HCT116 (cell line): ENCODE data around the gene FLT3. TPM values are rescaled to one million over a fixed set of nuclear protein-coding genes. Genes with fewer than 3 reads are reported as not detected.

Experiments used
- ATAC-seq: fragments of 200-7000 bp; cut with Tn5 transposase; 2 replicates; pipeline ENCODE4 v1.9.1; 2020; ENCODE audit warnings: mild to moderate bottlenecking, moderate library complexity
- BruUV-seq: library from RNA; stranded (reverse); fragments of 400-500 nt; replicated peaks from 2 replicates; lab custom pipeline; 2021; lab: Mats Ljungman, UMichigan
- CTCF ChIA-PET: fragments of 300-600 bp; sonication (Branson Sonifier 250); formaldehyde crosslinking; loops from one replicate; lab custom pipeline; 2021; ENCODE audit warnings: antibody characterized with exemption; lab: Charles Lee
- POLR2A ChIA-PET: fragments of 300-600, 350-600 bp; sonication (Branson Sonifier 250); formaldehyde crosslinking; loops from one replicate; lab custom pipeline; 2021; ENCODE audit warnings: antibody characterized with exemption; lab: Charles Lee
- RAD21 ChIA-PET, 2 experiments: fragments of 300-600 bp; sonication (Branson Sonifier 250); formaldehyde crosslinking; loops; one replicate each; lab custom pipeline; 2023; ENCODE audit warnings: low total read pairs in 2 of 2; ENCODE audit not compliant: uncharacterized antibody in 2 of 2, unreplicated experiment in 2 of 2, low non-redundant PET in 1 of 2; lab: Charles Lee
- DNase-seq: peaks from one replicate; pipeline ENCODE4 v3.0.0-alpha.2; 2010; ENCODE audit warnings: low read depth, low spot score
- H2AFZ ChIP-seq: fragments of 200-600 bp; shearing (Covaris generic), sonication (generic); 2 replicates; pipeline ENCODE4 v1.6.1; 2017; ENCODE audit warnings: low read depth, mixed run types, mixed read lengths, antibody characterized with exemption, low read length; ENCODE audit not compliant: poor library complexity, severe bottlenecking
- H3K27ac ChIP-seq: 2 replicates; pipeline ENCODE4 v1.5.1; 2012; ENCODE audit warnings: low read depth, low read length
- H3K27me3 ChIP-seq: fragments of 200-600 bp; sonication (generic); 2 replicates; pipeline ENCODE4 v1.6.1; 2016; ENCODE audit warnings: mixed run types, low read length, mixed read lengths; ENCODE audit not compliant: insufficient read depth
- H3K36me3 ChIP-seq, 2 experiments: fragments of 200-500 bp in 1 of 2; fragments of 200-600 bp in 1 of 2; sonication (Bioruptor generic) in 1 of 2; sonication (generic) in 1 of 2; 2 replicates each; pipeline versions ENCODE4 v1.5.1 to v1.6.1; 2014 to 2016; ENCODE audit warnings: low read length in 2 of 2, inconsistent platforms in 1 of 2, mixed read lengths in 1 of 2, mixed run types in 1 of 2; ENCODE audit not compliant: insufficient read depth in 2 of 2, control insufficient read depth in 1 of 2
- H3K4me1 ChIP-seq, 2 experiments: fragments of 200-600 bp in 1 of 2; sonication (generic) in 1 of 2; 2 replicates each; pipeline versions ENCODE4 v1.5.1 to v1.6.1; 2012 to 2017; ENCODE audit warnings: low read length in 2 of 2, inconsistent platforms in 1 of 2, mild to moderate bottlenecking in 1 of 2, mixed read lengths in 1 of 2, mixed run types in 1 of 2, moderate library complexity in 1 of 2; ENCODE audit not compliant: insufficient read depth in 2 of 2, control insufficient read depth in 1 of 2
- H3K4me2 ChIP-seq: fragments of 200-600 bp; sonication (generic); 2 replicates; pipeline ENCODE4 v1.6.1; 2017; ENCODE audit warnings: mixed run types, low read length, mixed read lengths
- H3K4me3 ChIP-seq, 2 experiments: fragments of 200-600 bp in 1 of 2; sonication (generic) in 1 of 2; replicated peaks in 1 of 2; 2 replicates each; pipeline ENCODE4 v1.5.1; 2011 to 2016; ENCODE audit warnings: low read length in 2 of 2, control low read depth in 1 of 2, low read depth in 1 of 2, mild to moderate bottlenecking in 1 of 2, mixed read lengths in 1 of 2, mixed run types in 1 of 2
- H3K79me2 ChIP-seq: fragments of 200-600 bp; sonication (generic); 2 replicates; pipeline ENCODE4 v1.6.1; 2017; ENCODE audit warnings: mild to moderate bottlenecking, mixed run types, low read length, moderate library complexity, mixed read lengths; ENCODE audit not compliant: insufficient read depth
- H3K9ac ChIP-seq: fragments of 200-600 bp; sonication (generic); 2 replicates; pipeline ENCODE4 v1.6.1; 2016; ENCODE audit warnings: low read length, mixed read lengths
- H3K9me2 ChIP-seq: fragments of 200-600 bp; sonication (generic), shearing (Covaris generic); 2 replicates; pipeline ENCODE4 v1.6.1; 2017; ENCODE audit warnings: mixed run types, mild to moderate bottlenecking, moderate library complexity; ENCODE audit not compliant: insufficient read depth
- H3K9me3 ChIP-seq, 2 experiments: fragments of 200-500 bp in 1 of 2; fragments of 200-600 bp in 1 of 2; sonication (Bioruptor generic) in 1 of 2; sonication (generic) in 1 of 2; 2 replicates each; pipeline ENCODE4 v1.6.1; 2014 to 2017; ENCODE audit warnings: low read length in 2 of 2, mixed read lengths in 2 of 2, inconsistent platforms in 1 of 2, low read depth in 1 of 2, mild to moderate bottlenecking in 1 of 2, mixed run types in 1 of 2, moderate library complexity in 1 of 2; ENCODE audit not compliant: control insufficient read depth in 1 of 2, insufficient read depth in 1 of 2
- H4K20me1 ChIP-seq: fragments of 200-600 bp; sonication (generic), shearing (Covaris generic); 2 replicates; pipeline ENCODE4 v1.6.1; 2017; ENCODE audit warnings: mixed run types, mild to moderate bottlenecking, moderate library complexity; ENCODE audit not compliant: insufficient read depth
- ATF3 ChIP-seq: IDR thresholded peaks from 2 replicates; pipeline ENCODE4 v1.6.1; 2012
- CBX3 ChIP-seq: IDR thresholded peaks from 2 replicates; pipeline ENCODE4 v1.6.1; 2012; ENCODE audit warnings: low read depth
- CEBPB ChIP-seq: IDR thresholded peaks from 2 replicates; pipeline ENCODE4 v1.6.1; 2012; ENCODE audit warnings: low read depth
- CTCF ChIP-seq, 3 experiments: fragments of 200-600 bp in 1 of 3; sonication (generic) in 1 of 3; IDR thresholded peaks in 2 of 3; conservative IDR thresholded peaks in 1 of 3; 2 replicates each; pipeline ENCODE4 v1.5.1; 2012 to 2017; ENCODE audit warnings: low read depth in 2 of 3, low read length in 2 of 3, antibody characterized with exemption in 1 of 3, borderline replicate concordance in 1 of 3, control low read depth in 1 of 3, mild to moderate bottlenecking in 1 of 3, mixed read lengths in 1 of 3, mixed run types in 1 of 3, moderate library complexity in 1 of 3; ENCODE audit not compliant: insufficient read depth in 1 of 3
- EGR1 ChIP-seq: IDR thresholded peaks from 2 replicates; pipeline ENCODE4 v1.6.1; 2012; ENCODE audit warnings: low read depth
- ELF1 ChIP-seq: IDR thresholded peaks from 2 replicates; pipeline ENCODE4 v1.6.1; 2012; ENCODE audit warnings: low read depth, borderline replicate concordance
- EZH2 ChIP-seq: fragments of 200-600 bp; sonication (generic); IDR thresholded peaks from 2 replicates; pipeline ENCODE4 v1.6.1; 2017; ENCODE audit warnings: antibody characterized with exemption, mixed run types
- EZH2phosphoT487 ChIP-seq: fragments of 200-600 bp; IDR thresholded peaks from 2 replicates; pipeline ENCODE4 v1.6.1; 2018; ENCODE audit warnings: antibody characterized with exemption, borderline replicate concordance
- FOSL1 ChIP-seq: IDR thresholded peaks from 2 replicates; pipeline ENCODE4 v1.6.1; 2012; ENCODE audit warnings: low read depth
- MAX ChIP-seq: IDR thresholded peaks from 2 replicates; pipeline ENCODE4 v1.6.1; 2012
- POLR2A ChIP-seq: IDR thresholded peaks from 2 replicates; pipeline ENCODE4 v1.7.0; 2011; ENCODE audit warnings: borderline replicate concordance; ENCODE audit not compliant: insufficient read depth, insufficient read length; ENCODE audit errors: extremely low read depth
- POLR2AphosphoS5 ChIP-seq: IDR thresholded peaks from 2 replicates; pipeline ENCODE4 v1.6.1; 2011; ENCODE audit warnings: mild to moderate bottlenecking, low read depth, low read length, moderate library complexity
- REST ChIP-seq: IDR thresholded peaks from 2 replicates; pipeline ENCODE4 v1.6.1; 2012; ENCODE audit warnings: low read depth
- SIN3A ChIP-seq: IDR thresholded peaks from 2 replicates; pipeline ENCODE4 v1.6.1; 2012; ENCODE audit warnings: low read depth
- SP1 ChIP-seq: IDR thresholded peaks from 2 replicates; pipeline ENCODE4 v1.6.1; 2012; ENCODE audit warnings: low read depth
- SRF ChIP-seq: IDR thresholded peaks from 2 replicates; pipeline ENCODE4 v1.6.1; 2012; ENCODE audit warnings: low read depth
- TCF7L2 ChIP-seq: IDR thresholded peaks from 2 replicates; pipeline ENCODE4 v1.7.0; 2011; ENCODE audit warnings: borderline replicate concordance, inconsistent platforms; ENCODE audit not compliant: insufficient read depth, insufficient read length; ENCODE audit errors: extremely low read depth
- YY1 ChIP-seq: IDR thresholded peaks from 2 replicates; pipeline ENCODE4 v1.6.1; 2011; ENCODE audit warnings: low read length, low read depth, moderate library complexity, mild to moderate bottlenecking; ENCODE audit not compliant: insufficient replicate concordance; ENCODE audit errors: extremely low read depth
- ZBTB33 ChIP-seq: IDR thresholded peaks from 2 replicates; pipeline ENCODE4 v1.6.1; 2011; ENCODE audit warnings: mild to moderate bottlenecking, low read length, moderate library complexity; ENCODE audit not compliant: insufficient replicate concordance; ENCODE audit errors: extremely low read depth
- intact Hi-C: fragments of 100-400 bp; cut with micrococcal nuclease; formaldehyde crosslinking; loops from 2 replicates; pipeline ENCODE4 v1.10.0; 2022
- total RNA-seq: library from RNA; stranded (reverse); gene quantifications from one replicate; pipeline ENCODE4 v1.2.1, GENCODE V29; 2021; ENCODE audit not compliant: unreplicated experiment

FLT3 gene
- total RNA-seq, 1 experiment from 2014 or later = 0.17 TPM

- Histone ChIP-seq H3K27me3 (no peaks in the 10 kb centered on the region), H3K9me3 (no peaks in the 10 kb centered on the region), H3K27ac (no peak overlapping the region), H4K20me1 (no peaks in the 10 kb centered on the region), H3K4me1 (peaks cover 0 to 7% of the 10 kb centered on the region in 2 experiments; a peak in 2 of 4 replicates), H3K9me2 (no peaks in the 10 kb centered on the region), H3K36me3 (no peaks in the 10 kb centered on the region), H3K4me2 (no peak overlapping the region), H3K9ac (no peak overlapping the region), H3K4me3 (no peak overlapping the region), H3K79me2 (no peaks in the 10 kb centered on the region), H2AFZ (no peak overlapping the region)
- intact Hi-C loops = no loop called here
- RAD21 ChIA-PET = no interaction called here
- ATAC-seq (no peak), DNase-seq (no peak)
- CTCF ChIA-PET = interaction anchor here (1.4 to 4.2 kb wide), 3 partner anchors 10 to 612 kb away, joined by 5 to 14 read pairs (median 7); no protein-coding TSS in a partner anchor
- no peak for TF ChIP-seq SRF
- TF ChIP-seq EZH2phosphoT487 = no peak
- no peak for TF ChIP-seq SP1
- no peak for TF ChIP-seq POLR2AphosphoS5
- no peak for TF ChIP-seq TCF7L2
- TF ChIP-seq CBX3 = no peak
- no peak for TF ChIP-seq CEBPB
- TF ChIP-seq YY1 = no peak
- no peak for TF ChIP-seq MAX
- TF ChIP-seq EGR1 = no peak
- TF ChIP-seq SIN3A = no peak
- no peak for TF ChIP-seq CTCF (IDR thresholded peaks at IDR 0.05 in 2 of 3, conservative IDR thresholded peaks at IDR 0.05 in 1 of 3; ENCODE audit: borderline replicate concordance in 1 of 3, insufficient read depth in 1 of 3, low read depth in 2 of 3, low read length in 2 of 3)
- no peak for TF ChIP-seq ATF3
- no peak for TF ChIP-seq EZH2
- no peak for TF ChIP-seq FOSL1
- TF ChIP-seq ELF1 = no peak
- TF ChIP-seq POLR2A = no peak
- TF ChIP-seq REST = no peak
- no peak for TF ChIP-seq ZBTB33
- no TSS peak for BruUV-seq
- POLR2A ChIA-PET = no interaction called here
These were observed 126.3 kb downstream of the FLT3 start for GRCh38 chr13:27973961-27974662.
